ENCODE data around the gene CLEC2D.
A peak's percentile ranks its signal among the peaks of the same experiment; 100 is the strongest.
"Not testable (repeated sequence)": the region's sequence is repeated elsewhere in the genome, so short reads cannot be mapped to it uniquely, and the experiment has no call there.

The CLEC2D gene

GRCh38 chr12:9699898-9700605, 30.5 kb downstream of the CLEC2D start:
- no peak for DNase-seq
- Mint-ChIP-seq H3K27ac (peak overlapping the region; percentile 12), H3K27me3 (no peaks in the 10 kb centered on the region), H3K4me1 (peaks cover 64% of the 10 kb centered on the region), H3K4me3 (no peak overlapping the region), H3K36me3 (ENCODE audit: low read depth) (peaks cover 30% of the 10 kb centered on the region), H3K9me3 (peaks cover 29% of the 10 kb centered on the region)
- ATAC-seq, result no peak

GRCh38 chr12:9700606-9700956, 31.1 kb downstream of the CLEC2D start:
- no peak for ATAC-seq
- Mint-ChIP-seq H3K36me3 (ENCODE audit: low read depth) (peaks cover 30% of the 10 kb centered on the region), H3K4me3 (no peak overlapping the region), H3K27me3 (no peaks in the 10 kb centered on the region), H3K4me1 (peaks cover 64% of the 10 kb centered on the region), H3K27ac (peak overlapping the region; percentile 12), H3K9me3 (peaks cover 30% of the 10 kb centered on the region)
- DNase-seq, result no peak

- peak; percentile 79 for ATAC-seq
- peaks cover 27% of the 10 kb centered on the region for H3K9me3 Mint-ChIP-seq
- H3K36me3 Mint-ChIP-seq (ENCODE audit: low read depth), result peaks cover 27% of the 10 kb centered on the region
- no peaks in the 10 kb centered on the region for H3K27me3 Mint-ChIP-seq
- peak overlapping the region; percentile 64 for H3K4me3 Mint-ChIP-seq
- H3K27ac Mint-ChIP-seq, result peak overlapping the region; percentile 86
- peaks cover 67% of the 10 kb centered on the region for H3K4me1 Mint-ChIP-seq
- DNase-seq, result peak; percentile 39
Observed at GRCh38 chr12:9701380-9702154, 32.1 kb downstream of the CLEC2D start.

- H3K36me3 Mint-ChIP-seq (ENCODE audit: low read depth), result peaks cover 22% of the 10 kb centered on the region
- H3K27me3 Mint-ChIP-seq, result no peaks in the 10 kb centered on the region
- ATAC-seq (peak; percentile 52), DNase-seq (peak; percentile 46)
- peak overlapping the region; percentile 86 for H3K27ac Mint-ChIP-seq
- peaks cover 25% of the 10 kb centered on the region for H3K9me3 Mint-ChIP-seq
- peaks cover 71% of the 10 kb centered on the region for H3K4me1 Mint-ChIP-seq
- peak overlapping the region; percentile 64 for H3K4me3 Mint-ChIP-seq
Observed at GRCh38 chr12:9702255-9702654, 32.7 kb downstream of the CLEC2D start.

- not testable (repeated sequence) for H3K4me3 Mint-ChIP-seq, DNase-seq, H3K27me3 Mint-ChIP-seq, ATAC-seq, H3K27ac Mint-ChIP-seq
- H3K4me1 Mint-ChIP-seq, result peaks cover 70% of the 10 kb centered on the region
- H3K36me3 Mint-ChIP-seq (ENCODE audit: low read depth), result peaks cover 16% of the 10 kb centered on the region
- peaks cover 25% of the 10 kb centered on the region for H3K9me3 Mint-ChIP-seq
Observed at GRCh38 chr12:9704561-9704960, 35.0 kb downstream of the CLEC2D start.

GRCh38 chr12:9706086-9706685, 36.7 kb downstream of the CLEC2D start:
- Mint-ChIP-seq H3K4me1 (peaks cover 56% of the 10 kb centered on the region), H3K27me3 (no peaks in the 10 kb centered on the region), H3K4me3 (no peak overlapping the region), H3K27ac (peak overlapping the region; percentile 62), H3K36me3 (ENCODE audit: low read depth) (peaks cover 16% of the 10 kb centered on the region), H3K9me3 (peaks cover 20% of the 10 kb centered on the region)
- ATAC-seq (no peak), DNase-seq (no peak)

- peak overlapping the region; percentile 71 for H3K4me3 Mint-ChIP-seq
- H3K27me3 Mint-ChIP-seq, result no peaks in the 10 kb centered on the region
- peak overlapping the region; percentile 88 for H3K27ac Mint-ChIP-seq
- peaks cover 16% of the 10 kb centered on the region for H3K36me3 Mint-ChIP-seq (ENCODE audit: low read depth)
- peaks cover 53% of the 10 kb centered on the region for H3K4me1 Mint-ChIP-seq
- peaks cover 20% of the 10 kb centered on the region for H3K9me3 Mint-ChIP-seq
- DNase-seq (no peak), ATAC-seq (peak; percentile 76)
Observed at GRCh38 chr12:9707356-9707755, 37.8 kb downstream of the CLEC2D start.

GRCh38 chr12:9707864-9708808, 38.6 kb downstream of the CLEC2D start:
- ATAC-seq (peak; percentile 79), DNase-seq (peak; percentile 61)
- peaks cover 20% of the 10 kb centered on the region for H3K9me3 Mint-ChIP-seq
- H3K4me1 Mint-ChIP-seq, result peaks cover 52% of the 10 kb centered on the region
- peak overlapping the region; percentile 88 for H3K27ac Mint-ChIP-seq
- peak overlapping the region; percentile 71 for H3K4me3 Mint-ChIP-seq
- H3K27me3 Mint-ChIP-seq, result no peaks in the 10 kb centered on the region
- peaks cover 16% of the 10 kb centered on the region for H3K36me3 Mint-ChIP-seq (ENCODE audit: low read depth)

- peak overlapping the region; percentile 88 for H3K27ac Mint-ChIP-seq
- no peak overlapping the region for H3K4me3 Mint-ChIP-seq
- peaks cover 55% of the 10 kb centered on the region for H3K4me1 Mint-ChIP-seq
- ATAC-seq (no peak), DNase-seq (no peak)
- peaks cover 20% of the 10 kb centered on the region for H3K9me3 Mint-ChIP-seq
- no peaks in the 10 kb centered on the region for H3K27me3 Mint-ChIP-seq
- peaks cover 16% of the 10 kb centered on the region for H3K36me3 Mint-ChIP-seq (ENCODE audit: low read depth)
Observed at GRCh38 chr12:9708853-9709252, 39.3 kb downstream of the CLEC2D start.

- no peak overlapping the region for H3K27ac Mint-ChIP-seq
Observed at GRCh38 chr12:9710584-9711375, 41.3 kb downstream of the CLEC2D start.

GRCh38 chr12:9711664-9712063, 42.2 kb downstream of the CLEC2D start:
- H3K4me1 Mint-ChIP-seq, result peaks cover 61% of the 10 kb centered on the region
- no peaks in the 10 kb centered on the region for H3K27me3 Mint-ChIP-seq
- DNase-seq, result no peak
- no peak for ATAC-seq
- H3K4me3 Mint-ChIP-seq, result no peak overlapping the region
- H3K9me3 Mint-ChIP-seq, result no peaks in the 10 kb centered on the region
- no peak overlapping the region for H3K27ac Mint-ChIP-seq
- H3K36me3 Mint-ChIP-seq (ENCODE audit: low read depth), result no peaks in the 10 kb centered on the region

More at GRCh38 chr12:9710584-9711375, 41.3 kb downstream of the CLEC2D start:
- ATAC-seq, result no peak
- DNase-seq, result no peak
- no peak overlapping the region for H3K4me3 Mint-ChIP-seq
- peaks cover 8% of the 10 kb centered on the region for H3K36me3 Mint-ChIP-seq (ENCODE audit: low read depth)
- H3K27me3 Mint-ChIP-seq, result no peaks in the 10 kb centered on the region
- H3K4me1 Mint-ChIP-seq, result peaks cover 61% of the 10 kb centered on the region
- H3K9me3 Mint-ChIP-seq, result peaks cover 5% of the 10 kb centered on the region

GRCh38 chr12:9713032-9713558, 43.6 kb downstream of the CLEC2D start:
- H3K9me3 Mint-ChIP-seq; DNase-seq; H3K4me3 Mint-ChIP-seq; H3K36me3 Mint-ChIP-seq (ENCODE audit: low read depth); H3K27me3 Mint-ChIP-seq: not testable (repeated sequence)
- peaks cover 52% of the 10 kb centered on the region for H3K4me1 Mint-ChIP-seq
- H3K27ac Mint-ChIP-seq, result peak overlapping the region; percentile 28
- peak; percentile 60 for ATAC-seq

Data from activated naive CD8-positive, alpha-beta T cell treated with anti-CD3 and anti-CD28 coated beads, Interleukin-2, amount 50 U/mL, for 24 hours (primary cell).